DOHH2 (cell line): ENCODE measurements around the gene ARPC4.

ENCODE experiments used
- H3F3A ChIP-seq: fragments of 200-600 bp; sonication (generic), shearing (Covaris generic); 2 replicates; pipeline ENCODE4 v1.6.0; 2016; ENCODE audit warnings: antibody characterized with exemption, mild to moderate bottlenecking; ENCODE audit not compliant: control insufficient read depth, insufficient read depth
- H3K27ac ChIP-seq: fragments of 200-600 bp; sonication (generic); 2 replicates; pipeline ENCODE4 v1.5.1; 2014; ENCODE audit warnings: low read depth, mild to moderate bottlenecking, low read length, moderate library complexity
- H3K27me3 ChIP-seq: fragments of 200-600 bp; sonication (generic); 2 replicates; pipeline ENCODE4 v1.6.1; 2014; ENCODE audit warnings: mild to moderate bottlenecking, low read length, mixed read lengths; ENCODE audit not compliant: control insufficient read depth
- H3K36me3 ChIP-seq: fragments of 200-600 bp; sonication (generic); 2 replicates; pipeline ENCODE4 v1.6.1; 2014; ENCODE audit warnings: mild to moderate bottlenecking, low read length, moderate library complexity, mixed read lengths; ENCODE audit not compliant: control insufficient read depth
- H3K4me1 ChIP-seq: fragments of 200-600 bp; sonication (generic); 2 replicates; pipeline ENCODE4 v1.6.1; 2014; ENCODE audit warnings: mild to moderate bottlenecking, low read length, mixed read lengths; ENCODE audit not compliant: control insufficient read depth
- H3K4me2 ChIP-seq: fragments of 200-600 bp; sonication (generic); 2 replicates; pipeline ENCODE4 v1.6.0; 2014; ENCODE audit warnings: mild to moderate bottlenecking, low read length, moderate library complexity
- H3K4me3 ChIP-seq: fragments of 200-600 bp; sonication (generic); 2 replicates; pipeline ENCODE4 v1.5.1; 2014; ENCODE audit warnings: mild to moderate bottlenecking, low read length, mixed read lengths
- H3K79me2 ChIP-seq: fragments of 200-600 bp; sonication (generic); 2 replicates; pipeline ENCODE4 v1.6.1; 2014; ENCODE audit warnings: mild to moderate bottlenecking, low read length, mixed read lengths; ENCODE audit not compliant: control insufficient read depth
- H3K9me2 ChIP-seq: fragments of 200-600 bp; sonication (generic); replicated peaks from 2 replicates; pipeline ENCODE4 v1.6.1; 2014; ENCODE audit warnings: mild to moderate bottlenecking, low read length, mixed read lengths; ENCODE audit not compliant: control insufficient read depth
- H3K9me3 ChIP-seq: fragments of 200-600 bp; sonication (generic); 2 replicates; pipeline ENCODE4 v1.6.1; 2014; ENCODE audit warnings: antibody characterized with exemption, low read length, mixed read lengths; ENCODE audit not compliant: control insufficient read depth, insufficient read depth
- H4K20me1 ChIP-seq: fragments of 200-600 bp; sonication (generic); 2 replicates; pipeline ENCODE4 v1.6.0; 2014; ENCODE audit warnings: low read depth, mild to moderate bottlenecking, antibody characterized with exemption, low read length, moderate library complexity; ENCODE audit not compliant: control insufficient read depth, insufficient read depth
- CTCF ChIP-seq: fragments of 200-600 bp; sonication (generic); IDR thresholded peaks from one replicate; pipeline ENCODE4 v1.5.1; 2014; ENCODE audit warnings: antibody characterized with exemption, mild to moderate bottlenecking, low read depth, low read length; ENCODE audit not compliant: poor library complexity, severe bottlenecking
- EZH2phosphoT487 ChIP-seq: fragments of 200-600 bp; sonication (generic); IDR thresholded peaks from 2 replicates; pipeline ENCODE4 v1.6.1; 2017; ENCODE audit warnings: borderline replicate concordance, mild to moderate bottlenecking, antibody characterized with exemption, low read length, moderate library complexity, mixed read lengths

ARPC4 gene

GRCh38 chr3:9754678-9755077 lies 38.2 kb upstream of the ARPC4 start:
- H4K20me1 ChIP-seq: no peaks in the 10 kb centered on the region
- peaks cover 34% of the 10 kb centered on the region for H3K4me1 ChIP-seq
- H3K27ac ChIP-seq: no peak overlapping the region
- H3K4me3 ChIP-seq: no peak overlapping the region
- H3K36me3 ChIP-seq: peaks cover 78% of the 10 kb centered on the region
- H3K4me2 ChIP-seq: peak overlapping the region; percentile 29
- H3F3A ChIP-seq: peaks cover 10% of the 10 kb centered on the region; the same call in 1 of the 2 replicates
- H3K9me3 ChIP-seq: no peaks in the 10 kb centered on the region
- H3K9me2 ChIP-seq: no peaks in the 10 kb centered on the region
- no peaks in the 10 kb centered on the region for H3K27me3 ChIP-seq
- peaks cover 25% of the 10 kb centered on the region for H3K79me2 ChIP-seq
- TF ChIP-seq CTCF (no peak), EZH2phosphoT487 (no peak)

- Histone ChIP-seq H3K9me3 (no peaks in the 10 kb centered on the region), H3K79me2 (peaks cover 3% of the 10 kb centered on the region; the same call in 1 of the 2 replicates), H3K4me1 (peaks cover 17% of the 10 kb centered on the region), H3K36me3 (peaks cover 56% of the 10 kb centered on the region), H3K4me2 (no peak overlapping the region), H3K27me3 (no peaks in the 10 kb centered on the region), H3K27ac (no peak overlapping the region), H3K9me2 (no peaks in the 10 kb centered on the region), H3K4me3 (no peak overlapping the region), H4K20me1 (no peaks in the 10 kb centered on the region), H3F3A (peaks cover 2% of the 10 kb centered on the region; the same call in 1 of the 2 replicates)
- TF ChIP-seq CTCF (no peak), EZH2phosphoT487 (no peak)
Measured at GRCh38 chr3:9757427-9757826, 35.5 kb upstream of the ARPC4 start.

- H3K36me3 ChIP-seq: peaks cover 31% of the 10 kb centered on the region
Measured at GRCh38 chr3:9760779-9761505, 31.9 kb upstream of the ARPC4 start.

More at GRCh38 chr3:9760779-9761505, 31.9 kb upstream of the ARPC4 start:
- Histone ChIP-seq H4K20me1 (no peaks in the 10 kb centered on the region), H3K4me3 (no peak overlapping the region), H3K27ac (no peak overlapping the region), H3K4me1 (peaks cover 3% of the 10 kb centered on the region), H3K9me3 (no peaks in the 10 kb centered on the region), H3K9me2 (no peaks in the 10 kb centered on the region), H3K79me2 (no peaks in the 10 kb centered on the region), H3F3A (no peaks in the 10 kb centered on the region; the same call in 1 of the 2 replicates), H3K4me2 (no peak overlapping the region), H3K27me3 (no peaks in the 10 kb centered on the region)
- TF ChIP-seq CTCF (no peak), EZH2phosphoT487 (no peak)
